HG03175 (cell line): ENCODE data around the gene LELP1.
"Not testable (repeated sequence)": the region's sequence is repeated elsewhere in the genome, so short reads cannot be mapped to it uniquely, and the experiment has no call there.

Experiments
- ATAC-seq: cut with Tn5 transposase; IDR thresholded peaks from one replicate; pipeline ENCODE4 v1.9.1; 2021; ENCODE audit warnings: mild to moderate bottlenecking, moderate library complexity; ENCODE audit not compliant: unreplicated experiment

Gene LELP1

GRCh38 chr1:153228491-153228890, 25.3 kb downstream of the LELP1 start:
- ATAC-seq: no peak

GRCh38 chr1:153229076-153229829, 26.0 kb downstream of the LELP1 start:
- ATAC-seq: not testable (repeated sequence)

- ATAC-seq: no peak
These were observed 28.1 kb downstream of the LELP1 start for GRCh38 chr1:153231363-153231762.

- no peak for ATAC-seq
These were observed 28.6 kb downstream of the LELP1 start for GRCh38 chr1:153231785-153232184.

GRCh38 chr1:153232553-153232952, 29.3 kb downstream of the LELP1 start:
- no peak for ATAC-seq

GRCh38 chr1:153233448-153233847, 30.2 kb downstream of the LELP1 start:
- ATAC-seq: no peak

GRCh38 chr1:153238527-153238926, 35.3 kb downstream of the LELP1 start:
- no peak for ATAC-seq

GRCh38 chr1:153242160-153242559, 38.9 kb downstream of the LELP1 start:
- no peak for ATAC-seq

GRCh38 chr1:153245466-153245865, 42.2 kb downstream of the LELP1 start:
- no peak for ATAC-seq

- no peak for ATAC-seq
These were observed 42.8 kb downstream of the LELP1 start for GRCh38 chr1:153246018-153246417.

GRCh38 chr1:153246825-153247224, 43.6 kb downstream of the LELP1 start:
- ATAC-seq: no peak

- no peak for ATAC-seq
These were observed 45.1 kb downstream of the LELP1 start for GRCh38 chr1:153248176-153248879.

- no peak for ATAC-seq
These were observed 46.9 kb downstream of the LELP1 start for GRCh38 chr1:153250166-153250565.

- no peak for ATAC-seq
These were observed 47.9 kb downstream of the LELP1 start for GRCh38 chr1:153251087-153251486.

GRCh38 chr1:153251562-153251961, 48.3 kb downstream of the LELP1 start:
- no peak for ATAC-seq

GRCh38 chr1:153251988-153252387, 48.8 kb downstream of the LELP1 start:
- no peak for ATAC-seq

- no peak for ATAC-seq
These were observed 49.8 kb downstream of the LELP1 start for GRCh38 chr1:153253076-153253475.

GRCh38 chr1:153253693-153254092, 50.5 kb downstream of the LELP1 start:
- ATAC-seq: peak; percentile 53
